ENCODE measurements around the gene CCDC68. TPM values are rescaled to one million over a fixed set of nuclear protein-coding genes. Genes with fewer than 3 reads are reported as not detected.

Gene CCDC68
- total RNA-seq, 6 donors from 2014 or later: 12.4 to 37.7 (median 26.2) TPM

GRCh38 chr18:54945576-54946125 lies 13.6 kb downstream of the CCDC68 start:
- Histone ChIP-seq H3K4me1 (peaks cover 33 to 43% (median 41%) of the 10 kb centered on the region in 4 donors), H3K4me3 (peak overlapping the region in 3 of 4 donors; percentile 33 to 45 (median 43)), H3K9me3 (no peaks in the 10 kb centered on the region), H3K27me3 (no peaks in the 10 kb centered on the region), H3K27ac (peak overlapping the region; percentile 59 to 83 (median 71)), H3K36me3 (peaks cover 0 to 16% (median under 1%) of the 10 kb centered on the region in 4 donors)
- ATAC-seq (ENCODE audit: low FRiP score in 2 of 2): peak in 1 of 2 donors; percentile 20
- WGBS, 2 donors: 33 to 39% methylated on average over 4 of the region's 4 CpGs
- TF ChIP-seq EP300 (IDR thresholded peaks at IDR 0.05): no peak
- TF ChIP-seq POLR2A (IDR thresholded peaks at IDR 0.05): no peak
- TF ChIP-seq CTCF (IDR thresholded peaks at IDR 0.05): no peak
- DNase-seq: no peak

GRCh38 chr18:54942569-54942968 lies 16.7 kb downstream of the CCDC68 start:
- TF ChIP-seq POLR2AphosphoS5 (IDR thresholded peaks at IDR 0.05): no peak
- TF ChIP-seq CTCF (IDR thresholded peaks at IDR 0.05): no peak
- no peak for TF ChIP-seq POLR2A (IDR thresholded peaks at IDR 0.05)
- no peak for TF ChIP-seq EP300 (IDR thresholded peaks at IDR 0.05)
- no peaks in the 10 kb centered on the region for H3K27me3 ChIP-seq
- WGBS, 2 donors: 97% methylated on average over 3 of the region's 3 CpGs

GRCh38 chr18:54942144-54942543 lies 17.1 kb downstream of the CCDC68 start:
- peaks cover 4 to 50% (median 8%) of the 10 kb centered on the region in 4 donors for H3K36me3 ChIP-seq
- no peak for TF ChIP-seq EP300 (IDR thresholded peaks at IDR 0.05)
- TF ChIP-seq POLR2AphosphoS5 (IDR thresholded peaks at IDR 0.05): no peak
- TF ChIP-seq CTCF (IDR thresholded peaks at IDR 0.05): no peak
- no peak for TF ChIP-seq POLR2A (IDR thresholded peaks at IDR 0.05)
- 71 to 72% methylated on average over 4 of the region's 4 CpGs for WGBS, 2 donors
- no peak overlapping the region for H3K4me3 ChIP-seq
- ATAC-seq (ENCODE audit: low FRiP score in 2 of 2) (no peak), DNase-seq (no peak)
- no peaks in the 10 kb centered on the region for H3K27me3 ChIP-seq
- peaks cover 13 to 16% (median 15%) of the 10 kb centered on the region in 4 donors for H3K4me1 ChIP-seq
- H3K27ac ChIP-seq: no peak overlapping the region
- no peaks in the 10 kb centered on the region for H3K9me3 ChIP-seq

More at GRCh38 chr18:54942569-54942968, 16.7 kb downstream of the CCDC68 start:
- ATAC-seq (ENCODE audit: low FRiP score in 2 of 2) (no peak), DNase-seq (no peak)
- H3K27ac ChIP-seq: no peak overlapping the region
- H3K4me1 ChIP-seq: peaks cover 18 to 21% (median 19%) of the 10 kb centered on the region in 4 donors
- H3K36me3 ChIP-seq: peaks cover 4 to 46% (median 8%) of the 10 kb centered on the region in 4 donors
- H3K9me3 ChIP-seq: no peaks in the 10 kb centered on the region
- no peak overlapping the region for H3K4me3 ChIP-seq

GRCh38 chr18:54939361-54939917 lies 19.8 kb downstream of the CCDC68 start:
- no peak overlapping the region for H3K27ac ChIP-seq
- ATAC-seq (ENCODE audit: low FRiP score in 2 of 2): no peak

More at GRCh38 chr18:54939361-54939917, 19.8 kb downstream of the CCDC68 start:
- peaks cover 4 to 71% (median 15%) of the 10 kb centered on the region in 4 donors for H3K36me3 ChIP-seq
- H3K4me3 ChIP-seq: no peak overlapping the region
- peaks cover 0 to under 1% (median 0%) of the 10 kb centered on the region in 4 donors for H3K4me1 ChIP-seq
- 77 to 80% methylated on average over 4 to 7 of the region's 7 CpGs for WGBS, 2 donors
- no peaks in the 10 kb centered on the region for H3K9me3 ChIP-seq
- DNase-seq: no peak
- TF ChIP-seq EP300 (IDR thresholded peaks at IDR 0.05) (no peak), CTCF (IDR thresholded peaks at IDR 0.05) (no peak), POLR2A (IDR thresholded peaks at IDR 0.05) (no peak), POLR2AphosphoS5 (IDR thresholded peaks at IDR 0.05) (no peak)
- no peaks in the 10 kb centered on the region for H3K27me3 ChIP-seq

Data from upper lobe of left lung (tissue), 6 donors.